Neuron (in vitro differentiated cells): ENCODE data around the gene METTL14.

ENCODE experiments used
- H2AFZ ChIP-seq: one replicate; pipeline ENCODE4 v1.6.1; 2013; ENCODE audit warnings: low read depth, mild to moderate bottlenecking, inconsistent platforms, low read length, moderate library complexity
- H3K27me3 ChIP-seq: one replicate; pipeline ENCODE4 v1.6.1; 2013; ENCODE audit warnings: low read length; ENCODE audit not compliant: insufficient read depth
- H3K36me3 ChIP-seq: one replicate; pipeline ENCODE4 v1.6.1; 2013; ENCODE audit warnings: low read length; ENCODE audit not compliant: insufficient read depth
- H3K4me1 ChIP-seq: one replicate; pipeline ENCODE4 v1.6.1; 2013; ENCODE audit warnings: low read length; ENCODE audit not compliant: insufficient read depth
- H3K4me3 ChIP-seq: 2 replicates; pipeline ENCODE4 v1.5.1; 2013; ENCODE audit warnings: mild to moderate bottlenecking, low read length, moderate library complexity
- H3K9me3 ChIP-seq: one replicate; pipeline ENCODE4 v1.6.1; 2013; ENCODE audit warnings: low read length

METTL14 gene

DNA sequence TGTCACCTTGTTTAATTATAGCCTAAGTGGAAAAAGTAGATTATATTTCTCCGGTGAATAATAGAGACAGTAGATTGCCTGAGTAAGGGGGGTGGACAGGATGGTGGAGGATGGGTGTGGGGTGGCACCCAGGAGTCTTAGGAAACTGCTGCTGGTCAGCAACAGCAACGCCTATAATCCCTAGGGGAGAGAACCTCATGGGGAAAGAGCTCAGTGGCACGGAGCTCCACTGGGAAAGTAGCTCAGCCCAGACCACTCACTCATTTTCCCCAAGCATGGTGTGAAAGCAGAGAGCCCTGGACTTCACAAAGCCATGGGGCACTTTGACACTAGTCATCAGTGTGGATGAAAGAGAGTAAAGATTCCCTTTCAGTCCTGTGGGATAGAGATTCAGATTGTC is 31.1 kb downstream of the METTL14 start:
- H2AFZ ChIP-seq, result no peak overlapping the region
- no peaks in the 10 kb centered on the region for H3K4me1 ChIP-seq
- H3K9me3 ChIP-seq, result no peaks in the 10 kb centered on the region
- no peak overlapping the region for H3K4me3 ChIP-seq
- no peaks in the 10 kb centered on the region for H3K27me3 ChIP-seq
- H3K36me3 ChIP-seq, result peaks cover 15% of the 10 kb centered on the region

DNA sequence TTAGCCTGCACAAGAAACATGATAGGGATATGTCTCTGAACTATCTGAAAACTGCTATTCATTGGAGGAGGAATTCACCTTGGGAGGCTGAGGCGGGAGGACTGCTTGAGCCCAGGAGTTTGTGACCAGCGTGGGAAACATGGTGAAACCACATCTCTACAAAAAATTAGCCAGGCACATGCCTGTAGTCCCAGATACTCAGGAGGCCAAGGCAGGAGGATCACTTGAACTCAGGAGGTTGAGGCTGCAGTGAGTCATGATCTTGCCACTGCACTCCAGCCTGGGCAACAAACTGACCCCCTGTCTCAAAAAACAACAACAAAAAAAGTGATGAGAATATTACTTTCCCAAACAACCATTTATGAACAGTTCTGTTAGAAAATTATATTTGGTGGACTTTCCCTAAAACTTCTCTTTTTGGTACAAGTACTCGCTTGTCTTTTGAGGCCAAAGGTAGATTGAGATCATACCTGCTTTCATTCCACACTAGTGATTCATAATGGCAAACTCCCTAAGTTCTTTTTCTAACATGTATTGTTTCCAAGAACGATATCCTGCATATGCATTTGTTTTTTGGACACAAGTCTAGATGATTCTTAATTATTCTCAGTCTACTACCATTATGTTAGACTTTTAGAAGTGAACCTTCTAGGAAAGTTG is 33.4 kb downstream of the METTL14 start:
- Histone ChIP-seq H3K9me3 (no peaks in the 10 kb centered on the region), H2AFZ (no peak overlapping the region), H3K4me1 (peaks cover 2% of the 10 kb centered on the region), H3K27me3 (no peaks in the 10 kb centered on the region), H3K4me3 (no peak overlapping the region), H3K36me3 (peaks cover 3% of the 10 kb centered on the region)

DNA sequence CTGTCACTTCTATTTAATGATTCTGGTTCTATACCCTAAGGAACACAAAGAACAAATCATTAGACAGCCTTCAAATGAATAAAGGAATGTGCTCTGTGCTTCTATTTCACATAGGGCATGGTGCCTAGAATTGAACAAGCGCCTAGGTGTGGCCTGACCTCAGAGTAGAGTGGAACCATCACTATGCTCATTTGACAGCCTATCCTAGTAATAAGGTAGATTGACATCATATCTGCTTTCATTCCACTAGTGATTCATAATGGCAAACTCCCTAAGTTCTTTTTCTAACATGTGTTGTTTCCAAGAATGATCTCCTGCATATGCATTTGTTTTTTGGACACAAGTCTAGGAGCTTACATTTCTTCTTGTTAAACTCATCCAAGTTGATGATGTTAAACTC is 36.6 kb downstream of the METTL14 start:
- H3K36me3 ChIP-seq, result no peaks in the 10 kb centered on the region
- H2AFZ ChIP-seq, result no peak overlapping the region
- no peaks in the 10 kb centered on the region for H3K9me3 ChIP-seq
- H3K27me3 ChIP-seq, result no peaks in the 10 kb centered on the region
- no peak overlapping the region for H3K4me3 ChIP-seq
- peaks cover 2% of the 10 kb centered on the region for H3K4me1 ChIP-seq

DNA sequence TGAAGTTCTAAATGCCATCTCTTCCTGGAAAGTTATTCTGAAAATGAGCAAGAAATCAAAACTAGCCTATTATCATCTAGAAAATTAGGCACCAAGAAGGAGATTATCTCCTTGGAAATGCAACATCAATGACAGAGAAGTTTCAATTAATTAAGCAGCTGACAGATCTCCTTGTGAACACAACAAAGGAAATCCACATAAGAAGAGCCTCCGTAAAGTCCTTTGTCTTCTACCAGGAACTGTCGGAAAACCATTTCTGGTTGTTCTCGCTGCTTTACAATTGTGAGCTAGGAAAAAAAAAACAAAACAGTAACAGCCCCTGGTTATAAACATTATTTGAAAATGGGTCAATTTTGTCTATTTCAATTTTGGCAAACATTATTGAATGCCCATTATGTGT is 38.2 kb downstream of the METTL14 start:
- Histone ChIP-seq H3K9me3 (no peaks in the 10 kb centered on the region), H3K27me3 (no peaks in the 10 kb centered on the region), H3K4me3 (no peak overlapping the region), H2AFZ (no peak overlapping the region), H3K36me3 (peaks cover 5% of the 10 kb centered on the region), H3K4me1 (peaks cover 2% of the 10 kb centered on the region)

DNA sequence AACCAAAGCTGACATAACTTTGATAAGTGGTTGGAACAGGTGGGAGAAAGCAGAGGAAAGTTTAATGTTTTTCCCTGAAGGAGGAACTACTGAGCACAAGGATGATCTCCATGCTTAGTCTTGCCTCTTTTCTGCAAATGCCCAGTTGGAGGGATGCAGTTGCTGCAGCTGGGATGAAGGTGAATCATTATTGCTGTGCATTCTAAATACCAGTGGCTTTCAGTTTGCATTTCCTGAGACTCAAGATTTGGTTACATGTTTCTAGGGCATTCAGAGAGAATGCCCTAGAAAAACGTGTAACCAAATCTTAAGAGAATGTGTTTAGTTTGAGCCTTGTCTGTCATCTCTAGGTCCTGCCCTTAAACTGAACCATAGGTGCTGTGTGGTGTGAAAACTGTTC is 42.2 kb downstream of the METTL14 start:
- Histone ChIP-seq H3K27me3 (no peaks in the 10 kb centered on the region), H2AFZ (no peak overlapping the region), H3K4me1 (peaks cover 2% of the 10 kb centered on the region), H3K9me3 (no peaks in the 10 kb centered on the region), H3K4me3 (no peak overlapping the region), H3K36me3 (peaks cover 8% of the 10 kb centered on the region)

DNA sequence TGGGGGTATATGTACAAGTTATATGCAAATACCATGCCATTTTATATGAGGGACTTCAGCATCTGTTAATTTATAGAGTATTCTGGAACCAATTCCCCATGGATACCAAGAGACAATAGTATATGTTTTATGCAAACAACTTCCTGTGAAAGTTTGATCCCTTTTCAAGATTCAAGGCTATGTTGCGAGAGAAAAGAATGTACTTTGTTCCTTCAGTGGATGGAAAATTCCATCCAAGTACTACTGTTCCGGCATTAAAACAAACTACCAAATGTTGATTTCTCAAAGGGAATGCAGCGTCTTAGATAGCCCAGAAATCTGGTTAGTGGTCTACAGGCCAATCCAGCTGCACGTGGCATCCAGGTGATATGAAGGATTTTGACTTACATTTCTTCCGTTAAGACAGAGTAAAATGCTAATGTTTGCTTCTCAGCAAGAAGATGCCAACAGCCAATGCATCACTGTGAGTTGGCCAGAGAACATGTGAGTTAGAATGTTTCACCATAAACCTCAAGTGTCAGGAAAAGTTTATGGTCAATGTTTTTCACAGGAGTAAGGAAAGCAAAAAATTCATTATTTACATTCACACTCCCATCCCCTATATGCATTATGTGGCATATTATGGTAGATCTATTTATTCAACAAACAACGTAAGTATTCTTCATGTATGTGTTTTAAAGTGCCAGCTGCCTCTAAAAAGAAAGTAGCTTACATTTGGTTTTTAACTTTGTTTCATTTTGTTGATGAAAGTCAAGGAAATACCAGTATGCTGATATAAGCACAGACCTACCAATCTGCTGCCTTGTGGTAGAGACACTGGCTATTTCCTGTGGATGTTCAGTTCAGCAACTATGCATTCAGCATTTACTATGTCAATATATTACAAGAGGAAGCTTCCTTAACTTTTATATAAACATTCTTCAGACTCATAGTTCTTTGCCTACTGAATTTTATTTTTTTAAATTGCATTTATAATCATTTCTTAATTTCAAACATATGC is 44.4 kb downstream of the METTL14 start:
- Histone ChIP-seq H3K4me1 (no peaks in the 10 kb centered on the region), H3K4me3 (no peak overlapping the region), H3K27me3 (no peaks in the 10 kb centered on the region), H3K36me3 (peaks cover 8% of the 10 kb centered on the region), H2AFZ (no peak overlapping the region), H3K9me3 (no peaks in the 10 kb centered on the region)

DNA sequence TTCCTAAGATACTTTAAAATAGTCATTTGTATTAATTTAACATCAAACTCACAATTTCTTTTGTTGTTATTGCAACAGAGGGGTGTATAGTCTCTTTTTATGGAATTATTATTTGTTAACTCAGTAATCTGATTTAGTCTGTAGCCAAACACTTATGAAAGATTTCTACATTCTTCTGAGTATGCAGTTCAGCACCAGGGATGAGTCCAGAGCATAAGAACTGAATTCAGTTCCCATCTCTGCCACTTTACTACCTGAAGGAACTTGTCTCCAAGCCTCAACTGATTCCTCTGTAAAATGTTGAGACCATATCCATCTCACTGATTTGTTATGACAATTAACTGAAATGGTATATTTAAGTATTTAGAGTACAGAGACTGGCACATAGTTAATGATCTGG is 45.5 kb downstream of the METTL14 start:
- Histone ChIP-seq H3K27me3 (no peaks in the 10 kb centered on the region), H3K4me1 (no peaks in the 10 kb centered on the region), H3K4me3 (no peak overlapping the region), H3K9me3 (no peaks in the 10 kb centered on the region), H3K36me3 (peaks cover 8% of the 10 kb centered on the region), H2AFZ (no peak overlapping the region)

DNA sequence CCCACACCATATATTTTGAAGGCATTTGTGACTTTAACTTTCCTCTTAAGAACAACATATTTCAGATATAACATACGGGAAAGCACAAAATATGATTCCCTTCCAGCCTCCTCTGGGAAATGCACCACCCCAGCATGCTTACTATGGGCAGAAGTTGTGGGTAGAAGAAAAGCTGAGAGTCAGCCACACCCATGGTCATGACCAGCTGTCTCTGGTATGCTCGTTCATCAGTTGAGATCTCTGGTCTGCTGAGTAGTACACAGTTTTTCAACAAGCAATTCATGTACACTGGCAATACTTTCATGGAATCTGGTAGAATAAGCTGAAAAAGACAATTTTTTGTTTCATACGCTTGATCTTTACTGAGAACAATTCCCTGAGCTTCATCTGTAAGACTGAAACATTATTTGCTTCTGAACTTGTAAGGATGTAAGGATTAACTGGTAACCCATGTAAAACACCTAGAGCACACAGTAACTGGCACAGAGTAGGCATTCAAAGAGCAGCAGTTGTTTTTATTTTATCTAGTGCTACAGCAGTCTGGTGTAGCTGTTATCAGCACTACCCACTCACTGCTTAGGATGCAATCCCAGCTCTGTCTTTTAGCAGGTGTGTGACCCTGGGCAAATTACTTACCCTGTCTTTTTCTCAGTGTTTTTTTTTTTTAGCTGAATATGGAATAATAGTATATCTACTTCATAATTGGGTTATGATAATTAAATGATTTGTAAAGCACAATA is 47.6 kb downstream of the METTL14 start:
- no peaks in the 10 kb centered on the region for H3K27me3 ChIP-seq
- no peak overlapping the region for H3K4me3 ChIP-seq
- H3K36me3 ChIP-seq, result peaks cover 7% of the 10 kb centered on the region
- no peak overlapping the region for H2AFZ ChIP-seq
- H3K9me3 ChIP-seq, result no peaks in the 10 kb centered on the region
- H3K4me1 ChIP-seq, result no peaks in the 10 kb centered on the region

DNA sequence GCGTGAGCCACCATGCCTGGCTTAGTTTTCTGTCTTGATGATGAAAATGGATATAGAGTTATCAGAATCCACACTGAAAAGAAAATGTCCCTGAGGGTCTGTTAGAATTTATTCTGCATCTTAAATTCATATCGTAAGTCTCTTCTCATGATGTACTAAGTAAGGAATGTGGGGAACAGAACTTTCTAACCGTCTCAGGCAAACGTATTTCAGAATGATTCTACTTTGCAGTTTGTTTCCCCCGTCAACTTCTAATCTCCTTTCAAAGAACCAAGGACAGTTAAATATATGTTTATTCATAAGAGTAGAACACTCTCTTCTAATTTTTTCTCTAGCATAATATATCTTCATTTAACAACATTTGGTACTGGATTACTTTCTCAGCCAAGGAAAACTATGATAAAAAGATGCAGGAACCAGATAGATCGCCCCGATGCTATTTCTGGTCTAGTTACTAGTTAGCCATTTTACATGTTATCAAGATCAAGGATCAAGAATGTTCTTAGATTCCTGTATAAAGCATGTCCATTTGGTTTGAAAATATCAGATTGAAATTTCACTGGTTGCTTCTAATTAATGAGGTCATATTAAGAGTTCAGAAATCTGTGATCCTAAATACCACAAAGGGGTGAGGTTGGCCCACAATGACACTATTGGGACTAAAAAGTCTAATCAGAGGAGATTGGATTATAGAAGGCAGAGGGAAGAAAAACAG is 49.5 kb downstream of the METTL14 start:
- Histone ChIP-seq H3K9me3 (no peaks in the 10 kb centered on the region), H3K36me3 (peaks cover 6% of the 10 kb centered on the region)

DNA sequence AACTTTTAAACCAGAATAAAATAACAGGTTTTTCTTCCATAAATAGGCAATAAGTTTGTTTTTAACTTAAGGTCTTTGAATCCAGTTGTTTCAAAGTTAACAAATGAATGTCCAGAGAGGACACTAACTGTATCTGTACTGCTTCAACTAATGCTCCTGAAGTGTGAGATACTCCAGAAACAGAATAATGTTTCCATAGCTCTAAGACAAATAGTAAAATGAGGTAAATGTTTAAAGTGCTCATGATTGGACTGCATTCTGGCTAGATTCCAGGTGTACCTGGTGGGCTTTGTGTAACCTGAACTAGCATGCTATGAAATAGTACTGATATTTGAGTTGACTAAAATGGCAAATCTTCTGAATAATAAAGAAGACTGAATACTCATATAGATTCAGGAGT is 51.7 kb downstream of the METTL14 start:
- peaks cover 3% of the 10 kb centered on the region for H3K36me3 ChIP-seq
- H3K4me3 ChIP-seq, result no peak overlapping the region
- peaks cover 9% of the 10 kb centered on the region for H3K4me1 ChIP-seq
- H3K27me3 ChIP-seq, result no peaks in the 10 kb centered on the region
- H2AFZ ChIP-seq, result no peak overlapping the region
- H3K9me3 ChIP-seq, result no peaks in the 10 kb centered on the region

More for the DNA sequence above, 49.5 kb downstream of the METTL14 start:
- H3K4me1 ChIP-seq, result peaks cover 3% of the 10 kb centered on the region
- no peak overlapping the region for H3K4me3 ChIP-seq
- no peak overlapping the region for H2AFZ ChIP-seq
- no peaks in the 10 kb centered on the region for H3K27me3 ChIP-seq

DNA sequence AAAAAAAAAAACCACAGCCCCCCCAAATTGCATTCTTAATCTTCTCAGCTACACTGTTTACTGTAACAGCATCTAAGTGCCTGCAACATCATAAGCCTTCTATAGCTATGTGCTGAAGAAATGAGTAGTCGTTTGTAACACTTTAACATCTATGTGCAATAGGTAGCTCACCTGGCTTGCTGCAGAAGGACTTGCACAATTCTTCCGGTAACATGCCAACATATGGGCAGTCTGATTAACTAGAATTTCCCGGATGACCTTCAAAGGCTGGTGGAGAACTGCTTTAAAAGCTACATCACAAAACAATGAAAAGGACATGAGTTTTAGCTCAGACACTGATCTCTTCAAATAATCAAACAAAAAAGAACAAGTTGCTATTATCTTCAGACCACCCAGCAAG is 52.9 kb downstream of the METTL14 start:
- H3K36me3 ChIP-seq, result peaks cover 3% of the 10 kb centered on the region
- H3K9me3 ChIP-seq, result no peaks in the 10 kb centered on the region
- H2AFZ ChIP-seq, result no peak overlapping the region
- H3K4me3 ChIP-seq, result no peak overlapping the region
- H3K4me1 ChIP-seq, result peaks cover 9% of the 10 kb centered on the region
- no peaks in the 10 kb centered on the region for H3K27me3 ChIP-seq

DNA sequence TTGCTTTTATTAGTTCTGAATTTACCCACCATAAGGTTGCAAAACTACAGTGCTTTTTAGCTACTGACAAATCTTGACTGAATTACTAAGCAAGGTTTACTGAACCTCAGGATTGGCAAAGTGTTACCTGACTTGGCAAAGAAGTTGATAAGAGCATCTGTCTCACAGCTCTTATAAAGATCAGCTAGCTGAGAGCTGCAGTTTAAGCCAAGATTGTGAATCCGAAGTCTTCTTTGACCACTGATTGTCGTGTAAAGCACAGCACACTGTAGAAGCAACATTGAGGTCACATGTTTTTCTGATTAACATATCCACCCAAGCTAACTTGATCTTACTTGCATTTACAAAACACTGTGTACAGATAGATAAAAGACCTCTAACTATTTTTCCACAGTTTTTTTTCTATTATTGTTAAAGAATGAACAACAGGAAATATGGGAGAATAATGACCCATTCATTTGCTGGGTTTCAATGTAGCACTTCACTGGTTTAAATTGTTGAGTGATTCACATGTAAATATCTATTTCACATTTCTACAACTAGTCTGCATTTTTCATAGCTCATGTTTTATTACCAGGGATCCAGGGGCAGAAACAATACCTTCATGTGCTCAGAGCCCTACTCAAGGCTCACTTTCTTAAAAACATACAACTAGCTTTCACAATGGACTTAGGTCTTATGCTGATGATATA is 54.0 kb downstream of the METTL14 start:
- H2AFZ ChIP-seq, result no peak overlapping the region
- H3K4me1 ChIP-seq, result peaks cover 9% of the 10 kb centered on the region
- H3K27me3 ChIP-seq, result no peaks in the 10 kb centered on the region
- H3K4me3 ChIP-seq, result no peak overlapping the region
- H3K9me3 ChIP-seq, result no peaks in the 10 kb centered on the region
- H3K36me3 ChIP-seq, result peaks cover 3% of the 10 kb centered on the region
